HepG2 (cell line): ENCODE data around the gene SLC50A1. TPM values are rescaled to one million over a fixed set of nuclear protein-coding genes. Genes with fewer than 3 reads are reported as not detected.

Experiments
- ATAC-seq: fragments of 200-7000 bp; cut with Tn5 transposase; 3 replicates; pipeline ENCODE4 v1.9.1; 2020; ENCODE audit warnings: mild to moderate bottlenecking, moderate library complexity
- BruUV-seq: library from RNA; stranded (reverse); fragments of 400-500 nt; replicated peaks from 2 replicates; lab custom pipeline; 2021; lab: Mats Ljungman, UMichigan
- CTCF ChIA-PET: fragments of 300-600 bp; formaldehyde crosslinking; extraction: SDS; loops from one replicate; lab custom pipeline; 2021; ENCODE audit warnings: low total read pairs, inconsistent platforms, low intra/inter-chr PET ratio; lab: Yijun Ruan, JAX
- POLR2A ChIA-PET: fragments of 350-600 bp; sonication (Branson Sonifier 250); formaldehyde crosslinking; loops from one replicate; lab custom pipeline; 2020; ENCODE audit warnings: antibody characterized with exemption, inconsistent platforms; lab: Yijun Ruan, JAX
- DNase-seq: peaks from one replicate; pipeline ENCODE4 v3.0.0-alpha.2; 2015; ENCODE audit warnings: low spot score
- FAIRE-seq: peaks from 3 replicates; lab custom pipeline; 2011; peaks lifted over from hg19 to GRCh38; lab: Jason Lieb, UNC
- H2AFZ ChIP-seq: one replicate; pipeline ENCODE4 v1.6.1; 2011; ENCODE audit warnings: low read length, inconsistent platforms
- H3K27ac ChIP-seq: fragments of 300-600 bp; 3 replicates; pipeline ENCODE4 v1.8.0; 2011; ENCODE audit warnings: mixed run types, mild to moderate bottlenecking, mixed read lengths, low read length, inconsistent platforms; ENCODE audit not compliant: insufficient read depth; ENCODE audit errors: extremely low read length
- H3K27me3 ChIP-seq, 2 experiments: fragments of 200-600 bp in 1 of 2; 2 replicates in 1 of 2; 3 replicates in 1 of 2; pipeline versions ENCODE4 v1.6.0 to v1.8.0; 2011; ENCODE audit warnings: low read length in 2 of 2, mild to moderate bottlenecking in 2 of 2, moderate library complexity in 2 of 2, inconsistent platforms in 1 of 2; ENCODE audit not compliant: insufficient read depth in 2 of 2, control insufficient read depth in 1 of 2
- H3K36me3 ChIP-seq, 2 experiments: fragments of 200-600 bp in 1 of 2; replicated peaks in 1 of 2; 2 replicates in 1 of 2; 3 replicates in 1 of 2; pipeline versions ENCODE4 v1.5.1 to v1.8.0; 2011; ENCODE audit warnings: low read length in 2 of 2, inconsistent platforms in 1 of 2; ENCODE audit not compliant: insufficient read depth in 2 of 2, control insufficient read depth in 1 of 2
- H3K4me1 ChIP-seq: 2 replicates; pipeline ENCODE4 v1.5.1; 2012; ENCODE audit warnings: low read length, inconsistent platforms; ENCODE audit not compliant: insufficient read depth
- H3K4me2 ChIP-seq: 2 replicates; pipeline ENCODE4 v1.6.0; 2011; ENCODE audit warnings: low read depth, low read length, inconsistent platforms
- H3K4me3 ChIP-seq, 3 experiments: fragments of 200-600 bp in 1 of 3; sonication (generic), shearing (Covaris generic) in 1 of 3; replicated peaks in 1 of 3; 2 replicates each; pipeline ENCODE4 v1.5.1; 2011 to 2016; ENCODE audit warnings: low read length in 3 of 3, inconsistent platforms in 2 of 3, low read depth in 2 of 3, mild to moderate bottlenecking in 2 of 3, control low read depth in 1 of 3, mixed read lengths in 1 of 3; ENCODE audit not compliant: insufficient read depth in 1 of 3
- H3K79me2 ChIP-seq: one replicate; pipeline ENCODE4 v1.6.1; 2011; ENCODE audit warnings: low read length, inconsistent platforms; ENCODE audit not compliant: insufficient read depth
- H3K9ac ChIP-seq: 2 replicates; pipeline ENCODE4 v1.6.0; 2011; ENCODE audit warnings: mild to moderate bottlenecking, low read depth, low read length, inconsistent platforms; ENCODE audit not compliant: insufficient read depth
- H3K9me3 ChIP-seq: 2 replicates; pipeline ENCODE4 v1.5.1; 2012; ENCODE audit warnings: mild to moderate bottlenecking, low read length
- H4K20me1 ChIP-seq: 2 replicates; pipeline ENCODE4 v1.6.0; 2011; ENCODE audit warnings: inconsistent platforms, mild to moderate bottlenecking, low read length, moderate library complexity; ENCODE audit not compliant: insufficient read depth
- GATAD1 ChIP-seq: IDR thresholded peaks from 2 replicates; pipeline ENCODE4 v1.6.1; 2016; ENCODE audit warnings: missing genetic modification reagents, missing compliant biosample characterization
- JUNB ChIP-seq: sonication (generic); formaldehyde crosslinking; IDR thresholded peaks from 2 replicates; pipeline ENCODE4 v1.8.0; 2022; ENCODE audit warnings: missing genetic modification reagents, mild to moderate bottlenecking, borderline replicate concordance
- PHF21A ChIP-seq: sonication (generic); formaldehyde crosslinking; IDR thresholded peaks from 2 replicates; pipeline ENCODE4 v1.5.0; 2020; ENCODE audit warnings: mild to moderate bottlenecking, missing genetic modification reagents
- RAD21 ChIP-seq: fragments of 450-650 bp; formaldehyde crosslinking; IDR thresholded peaks from 2 replicates; pipeline ENCODE4 v1.5.0; 2020; ENCODE audit warnings: mild to moderate bottlenecking
- RXRB ChIP-seq: IDR thresholded peaks from 2 replicates; pipeline ENCODE4 v1.6.1; 2016; ENCODE audit warnings: borderline replicate concordance, missing genetic modification reagents, missing compliant biosample characterization
- SPEN ChIP-seq: sonication (generic); formaldehyde crosslinking; IDR thresholded peaks from 2 replicates; pipeline ENCODE4 v1.5.1; 2020; ENCODE audit warnings: low read depth, mild to moderate bottlenecking, missing genetic modification reagents
- TSC22D2 ChIP-seq: sonication (generic); formaldehyde crosslinking; IDR thresholded peaks from 2 replicates; pipeline ENCODE4 v1.5.1; 2020; ENCODE audit warnings: missing genetic modification reagents, mild to moderate bottlenecking, borderline replicate concordance
- WIZ ChIP-seq: sonication (generic); formaldehyde crosslinking; IDR thresholded peaks from 2 replicates; pipeline ENCODE4 v1.5.1; 2020; ENCODE audit warnings: mild to moderate bottlenecking, missing genetic modification reagents
- ZNF34 ChIP-seq: sonication (generic); formaldehyde crosslinking; IDR thresholded peaks from 2 replicates; pipeline ENCODE4 v1.4.0; 2020; ENCODE audit warnings: mild to moderate bottlenecking, missing genetic modification reagents, borderline replicate concordance
- ZNF343 ChIP-seq: sonication (generic); formaldehyde crosslinking; IDR thresholded peaks from 2 replicates; pipeline ENCODE4 v1.4.0; 2020; ENCODE audit warnings: mild to moderate bottlenecking, missing genetic modification reagents
- ZNF530 ChIP-seq: sonication (generic); formaldehyde crosslinking; IDR thresholded peaks from 2 replicates; pipeline ENCODE4 v1.5.0; 2020; ENCODE audit warnings: low read depth, mild to moderate bottlenecking, missing genetic modification reagents
- ZNF546 ChIP-seq: sonication (generic); formaldehyde crosslinking; conservative IDR thresholded peaks from 2 replicates; pipeline ENCODE4 v1.8.1; 2023; ENCODE audit warnings: mild to moderate bottlenecking, missing genetic modification reagents
- ZNF605 ChIP-seq: sonication (generic); formaldehyde crosslinking; IDR thresholded peaks from 2 replicates; pipeline ENCODE4 v1.8.0; 2022; ENCODE audit warnings: mild to moderate bottlenecking, missing genetic modification reagents
- ZNF775 ChIP-seq: sonication (generic); formaldehyde crosslinking; IDR thresholded peaks from 2 replicates; pipeline ENCODE4 v1.4.0; 2020; ENCODE audit warnings: missing genetic modification reagents, mild to moderate bottlenecking, moderate library complexity, borderline replicate concordance
- WGBS: methylation state at CpG from one replicate; pipeline ENCODE4 v1.1.6; 2017; ENCODE audit warnings: low lambda C conversion rate; 5-methylcytosine and 5-hydroxymethylcytosine counted together
- in situ Hi-C: cut with HindIII; loops from 2 replicates; pipeline ENCODE4 v1.10.0; 2017; ENCODE audit warnings: low pct_unique_long_range_greater_than_20kb; ENCODE audit not compliant: extremely low pct_ligation_motif_present
- intact Hi-C: fragments of 100-400 bp; cut with micrococcal nuclease; formaldehyde crosslinking; loops from one replicate; pipeline ENCODE4 v1.10.0; 2022; ENCODE audit not compliant: unreplicated experiment
- polyA plus RNA-seq, 8 experiments: library from polyadenylated mRNA; depleted of rRNA in 3 of 8; stranded (reverse) in 7 of 8; unstranded in 1 of 8; fragments of >200 nt; fragmentation: Illumina TruSeq in 4 of 8; extraction: Trizol in 4 of 8; gene quantifications; 2 replicates each; pipeline versions ENCODE4 v1.2.1 to v1.2.3, GENCODE V29; 2011 to 2016; ENCODE audit warnings: low read depth in 4 of 8, missing spikeins in 1 of 8, mixed read lengths in 1 of 8; ENCODE audit not compliant: insufficient read depth in 1 of 8
- total RNA-seq, 5 experiments: library from RNA; depleted of rRNA; stranded (reverse); fragments of >200 nt; fragmentation: Illumina TruSeq; extraction: Trizol; gene quantifications; 2 replicates each; pipeline ENCODE4 v1.2.3, GENCODE V29; 2016; ENCODE audit warnings: low read depth in 1 of 5
- TF ChIP-seq, protein P1 (sequence below): IDR thresholded peaks from 2 replicates; pipeline ENCODE4 v1.6.1; 2016; ENCODE audit warnings: low read depth, borderline replicate concordance
- TF ChIP-seq, protein P2 (sequence below): sonication (generic); formaldehyde crosslinking; IDR thresholded peaks from 2 replicates; pipeline ENCODE4 v1.4.0; 2020; ENCODE audit warnings: missing genetic modification reagents, mild to moderate bottlenecking, borderline replicate concordance

Gene SLC50A1
- total and polyA plus RNA-seq, 2 of the 13 experiments (the other 11 are each of a cell fraction or from before 2014, with no cell fraction given), result 22.5 to 46.8 TPM

DNA sequence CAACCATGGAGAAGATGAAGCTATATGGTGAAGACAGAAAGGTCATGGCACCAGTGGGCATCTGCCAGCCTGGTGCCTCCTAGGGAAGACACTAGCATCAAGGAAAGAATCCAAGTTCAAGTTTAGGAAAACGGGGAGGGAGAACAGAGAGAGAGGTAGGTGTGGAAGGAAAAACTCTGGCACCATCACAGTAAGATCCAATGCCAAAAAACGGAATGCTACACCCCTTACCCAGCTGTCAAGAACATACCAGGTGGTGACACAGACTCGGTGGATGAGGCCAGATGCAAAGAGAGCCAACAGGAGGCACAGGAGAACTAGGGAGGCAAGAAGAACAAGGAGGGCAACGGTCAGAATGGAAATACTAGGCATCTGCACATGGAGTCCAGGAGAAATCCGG is 33.9 kb downstream of the SLC50A1 start (continued):
- TF ChIP-seq PHF21A (CRISPR knock-in tag) (no peak), SPEN (CRISPR knock-in tag) (no peak), ZNF343 (CRISPR knock-in tag) (no peak)
- TF ChIP-seq, all 625 proteins: peak for 0

DNA sequence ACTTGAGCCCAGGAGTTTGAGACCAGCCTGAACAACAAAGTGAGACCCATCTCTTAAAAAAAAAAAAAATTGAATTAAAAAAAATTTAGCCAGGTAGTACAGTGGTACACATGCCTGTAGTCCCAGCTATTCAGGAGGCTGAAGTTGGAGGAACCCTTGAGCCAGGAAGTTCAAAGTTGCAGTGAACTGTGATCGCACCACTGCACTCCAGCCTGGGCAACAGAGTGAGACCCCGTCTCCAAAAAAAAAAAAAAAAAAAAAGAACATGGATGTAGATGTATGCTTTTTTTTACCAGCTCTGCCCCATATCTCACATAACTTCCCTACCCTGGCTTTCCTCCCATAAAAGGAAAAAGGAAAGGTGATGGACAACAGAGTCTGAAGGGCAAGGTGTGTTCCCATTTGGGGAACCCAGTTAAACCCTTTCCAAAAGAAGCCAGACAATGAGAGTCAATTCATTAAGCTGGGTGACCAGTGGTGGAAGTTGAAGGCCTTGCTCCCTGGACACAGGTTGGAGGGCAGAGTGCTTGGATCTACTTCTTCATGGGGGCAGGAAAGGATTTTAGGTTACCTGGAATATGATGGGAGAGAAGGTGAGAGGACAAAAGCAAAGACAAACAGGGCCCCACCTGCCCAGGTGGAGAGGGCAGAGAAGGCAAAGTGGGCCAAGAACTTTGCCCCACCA is 34.6 kb downstream of the SLC50A1 start:
- Histone ChIP-seq H3K27me3 (0 out of 5 replicates have a peak, but pooled peaks cover 0 to 8% of the 10 kb centered on the region in 2 experiments), H3K4me2 (no peak overlapping the region), H3K4me3 (no peak overlapping the region), H3K9ac (no peak overlapping the region), H3K4me1 (peaks cover 41% of the 10 kb centered on the region), H3K36me3 (peaks cover 0 to 12% of the 10 kb centered on the region in 2 experiments; a peak in 2 of 5 replicates), H3K27ac (no peak overlapping the region), H4K20me1 (no peaks in the 10 kb centered on the region), H3K9me3 (no peaks in the 10 kb centered on the region), H3K79me2 (peaks cover 10% of the 10 kb centered on the region), H2AFZ (no peak overlapping the region)
- DNase-seq, result no peak
- in situ Hi-C loops, result no loop called here
- WGBS, result 93% methylated on average over 2 of the region's 2 CpGs
- no peak for ATAC-seq
- intact Hi-C loops, result no loop called here
- POLR2A ChIA-PET, result interaction anchor here (5.9 kb wide), 1 partner anchor 43 kb away, joined by 56 read pairs; the partner anchor contains the start of gene EFNA1
- TF ChIP-seq TSC22D2 (CRISPR knock-in tag) (no peak), ZNF34 (CRISPR knock-in tag) (no peak), GATAD1 (CRISPR knock-in tag) (no peak), ZNF775 (CRISPR knock-in tag) (no peak), WIZ (no peak), ZNF530 (CRISPR knock-in tag) (no peak), ZNF605 (CRISPR knock-in tag) (no peak), RXRB (CRISPR knock-in tag) (no peak), RAD21 (CRISPR knock-in tag) (no peak), JUNB (CRISPR knock-in tag) (no peak), ZNF546 (CRISPR knock-in tag) (no peak)
- TF ChIP-seq, protein P1, sequence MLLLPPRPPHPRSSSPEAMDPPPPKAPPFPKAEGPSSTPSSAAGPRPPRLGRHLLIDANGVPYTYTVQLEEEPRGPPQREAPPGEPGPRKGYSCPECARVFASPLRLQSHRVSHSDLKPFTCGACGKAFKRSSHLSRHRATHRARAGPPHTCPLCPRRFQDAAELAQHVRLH, result no peak
- TF ChIP-seq, protein P2, sequence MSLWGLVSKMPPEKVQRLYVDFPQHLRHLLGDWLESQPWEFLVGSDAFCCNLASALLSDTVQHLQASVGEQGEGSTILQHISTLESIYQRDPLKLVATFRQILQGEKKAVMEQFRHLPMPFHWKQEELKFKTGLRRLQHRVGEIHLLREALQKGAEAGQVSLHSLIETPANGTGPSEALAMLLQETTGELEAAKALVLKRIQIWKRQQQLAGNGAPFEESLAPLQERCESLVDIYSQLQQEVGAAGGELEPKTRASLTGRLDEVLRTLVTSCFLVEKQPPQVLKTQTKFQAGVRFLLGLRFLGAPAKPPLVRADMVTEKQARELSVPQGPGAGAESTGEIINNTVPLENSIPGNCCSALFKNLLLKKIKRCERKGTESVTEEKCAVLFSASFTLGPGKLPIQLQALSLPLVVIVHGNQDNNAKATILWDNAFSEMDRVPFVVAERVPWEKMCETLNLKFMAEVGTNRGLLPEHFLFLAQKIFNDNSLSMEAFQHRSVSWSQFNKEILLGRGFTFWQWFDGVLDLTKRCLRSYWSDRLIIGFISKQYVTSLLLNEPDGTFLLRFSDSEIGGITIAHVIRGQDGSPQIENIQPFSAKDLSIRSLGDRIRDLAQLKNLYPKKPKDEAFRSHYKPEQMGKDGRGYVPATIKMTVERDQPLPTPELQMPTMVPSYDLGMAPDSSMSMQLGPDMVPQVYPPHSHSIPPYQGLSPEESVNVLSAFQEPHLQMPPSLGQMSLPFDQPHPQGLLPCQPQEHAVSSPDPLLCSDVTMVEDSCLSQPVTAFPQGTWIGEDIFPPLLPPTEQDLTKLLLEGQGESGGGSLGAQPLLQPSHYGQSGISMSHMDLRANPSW (CRISPR knock-in tag), result no peak
- no peak for FAIRE-seq
- CTCF ChIA-PET, result interaction anchor here (5.3 kb wide), 1 partner anchor 77 kb away, joined by 165 read pairs; no protein-coding TSS in a partner anchor
- BruUV-seq, result no TSS peak
